Mucosa of descending colon (tissue), 3 donors: ENCODE measurements around the gene PODXL. TPM values are rescaled to one million over a fixed set of nuclear protein-coding genes. Genes with fewer than 3 reads are reported as not detected.
A peak's percentile ranks its signal among the peaks of the same experiment; 100 is the strongest.

Experiments
- ATAC-seq: fragments of 200-7000 bp; cut with Tn5 transposase; one replicate; pipeline ENCODE4 v1.9.1; 2020; ENCODE audit warnings: mild to moderate bottlenecking, moderate library complexity
- DNase-seq, 3 donors: peaks; one replicate each; pipeline ENCODE4 v3.0.0-alpha.2; 2020
- H3K36me3 ChIP-seq: fragments of 200-600 bp; one replicate; pipeline ENCODE4 v1.8.0; 2021; ENCODE audit warnings: low read depth, mild to moderate bottlenecking
- H3K4me1 ChIP-seq: fragments of 200-600 bp; one replicate; pipeline ENCODE4 v1.8.0; 2021; ENCODE audit warnings: low read depth, mild to moderate bottlenecking
- H3K4me3 ChIP-seq: fragments of 200-600 bp; one replicate; pipeline ENCODE4 v1.8.0; 2021; ENCODE audit warnings: mild to moderate bottlenecking
- H3K9me3 ChIP-seq: fragments of 200-600 bp; one replicate; pipeline ENCODE4 v1.8.0; 2021; ENCODE audit warnings: mild to moderate bottlenecking
- intact Hi-C, 2 donors: fragments of 100-400 bp; cut with DNase I in 1 of 2; cut with micrococcal nuclease in 1 of 2; formaldehyde crosslinking; loops; one replicate each; pipeline versions ENCODE4 v1.11.0 to v1.11.1; 2022; cut with DNase I, micrococcal nuclease
- total RNA-seq, 3 donors: library from RNA; stranded (reverse); fragmentation: NEBNext Ultra II Directional in 2 of 3; extraction: Animal tissue kit (Norgen Biotek cat#: 25700) in 2 of 3; gene quantifications; one replicate each; pipeline versions ENCODE4 v1.2.1 to v1.2.4, GENCODE V29; 2021 to 2023
- TF ChIP-seq, protein P1 (sequence below): fragments of 200-600 bp; IDR thresholded peaks from one replicate; pipeline ENCODE4 v1.8.0; 2022; ENCODE audit warnings: antibody characterized with exemption, mild to moderate bottlenecking
- donor health status: DM: no; HTN: no; CAD: no; lungs with moderate emphysema.
- donor health status: DM: no; HTN: no; CAD: no.
- donor health status: DM: no; HTN: yes; CAD: no.

Gene PODXL
- total RNA-seq, 3 donors from 2014 or later, result 11.8 to 25.6 (median 12.8) TPM

DNA sequence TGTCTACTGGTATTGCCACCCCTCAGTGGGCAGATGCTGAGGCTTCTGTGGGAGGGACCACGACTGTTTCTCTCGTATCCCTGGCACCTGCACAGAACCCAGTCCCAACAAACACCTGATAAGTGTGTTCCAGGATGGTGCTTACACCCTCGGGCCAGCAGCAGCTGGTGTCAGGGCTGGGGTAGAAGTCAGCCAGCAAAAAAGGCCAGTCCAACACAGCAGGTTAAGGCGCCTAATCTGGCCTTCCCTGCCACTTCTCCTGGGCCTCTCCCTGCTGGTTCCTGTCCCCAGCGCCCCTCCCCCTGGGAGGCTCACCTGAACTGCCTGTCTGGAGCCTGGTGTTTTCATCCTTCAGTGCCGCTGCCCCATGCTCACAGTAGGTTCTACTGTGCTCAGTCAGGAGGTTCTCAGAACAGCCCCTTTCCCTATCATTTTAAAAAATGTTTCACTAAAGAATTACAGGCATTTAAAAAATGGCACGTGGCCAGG, 20.0 kb downstream of the PODXL start:
- Histone ChIP-seq H3K4me3 (no peak overlapping the region), H3K4me1 (no peaks in the 10 kb centered on the region), H3K36me3 (no peaks in the 10 kb centered on the region), H3K9me3 (no peaks in the 10 kb centered on the region)
- ATAC-seq (no peak), DNase-seq (peak in 1 of 3 donors; percentile 24)
- intact Hi-C loops, result no loop called here
- TF ChIP-seq, protein P1, sequence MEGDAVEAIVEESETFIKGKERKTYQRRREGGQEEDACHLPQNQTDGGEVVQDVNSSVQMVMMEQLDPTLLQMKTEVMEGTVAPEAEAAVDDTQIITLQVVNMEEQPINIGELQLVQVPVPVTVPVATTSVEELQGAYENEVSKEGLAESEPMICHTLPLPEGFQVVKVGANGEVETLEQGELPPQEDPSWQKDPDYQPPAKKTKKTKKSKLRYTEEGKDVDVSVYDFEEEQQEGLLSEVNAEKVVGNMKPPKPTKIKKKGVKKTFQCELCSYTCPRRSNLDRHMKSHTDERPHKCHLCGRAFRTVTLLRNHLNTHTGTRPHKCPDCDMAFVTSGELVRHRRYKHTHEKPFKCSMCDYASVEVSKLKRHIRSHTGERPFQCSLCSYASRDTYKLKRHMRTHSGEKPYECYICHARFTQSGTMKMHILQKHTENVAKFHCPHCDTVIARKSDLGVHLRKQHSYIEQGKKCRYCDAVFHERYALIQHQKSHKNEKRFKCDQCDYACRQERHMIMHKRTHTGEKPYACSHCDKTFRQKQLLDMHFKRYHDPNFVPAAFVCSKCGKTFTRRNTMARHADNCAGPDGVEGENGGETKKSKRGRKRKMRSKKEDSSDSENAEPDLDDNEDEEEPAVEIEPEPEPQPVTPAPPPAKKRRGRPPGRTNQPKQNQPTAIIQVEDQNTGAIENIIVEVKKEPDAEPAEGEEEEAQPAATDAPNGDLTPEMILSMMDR, result no peak

GRCh38 chr7:131533566-131534561, 22.6 kb downstream of the PODXL start:
- ATAC-seq (no peak), DNase-seq (peak in 2 of 3 donors; percentile 8 to 40)
- intact Hi-C loops, result no loop called here
- no peak overlapping the region for H3K4me3 ChIP-seq
- no peaks in the 10 kb centered on the region for H3K36me3 ChIP-seq
- H3K4me1 ChIP-seq, result no peaks in the 10 kb centered on the region
- no peaks in the 10 kb centered on the region for H3K9me3 ChIP-seq
- TF ChIP-seq, protein P1, result no peak

DNA sequence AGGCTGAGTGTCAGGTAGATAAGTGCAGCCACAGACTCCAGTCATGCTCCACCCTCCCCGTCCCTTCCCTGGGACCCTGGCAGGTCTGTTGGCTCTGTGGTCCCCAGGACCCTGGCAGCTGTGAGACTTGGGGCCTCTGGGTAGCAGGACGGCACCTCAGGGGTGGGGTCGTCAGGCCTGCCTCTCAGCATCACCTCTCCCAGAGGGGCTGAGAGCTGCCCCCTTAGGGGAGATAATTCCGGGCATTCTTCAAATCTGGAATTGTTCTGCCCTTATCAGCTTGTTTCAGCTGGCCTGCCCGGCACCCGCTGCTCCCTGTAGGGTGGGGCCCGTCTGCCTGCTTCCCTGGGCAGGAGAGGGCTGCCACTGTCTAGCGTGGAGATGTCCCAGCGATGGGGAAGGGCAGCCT, 23.3 kb downstream of the PODXL start:
- peak; percentile 16 for ATAC-seq
- Histone ChIP-seq H3K36me3 (no peaks in the 10 kb centered on the region), H3K4me1 (no peaks in the 10 kb centered on the region), H3K4me3 (no peak overlapping the region), H3K9me3 (no peaks in the 10 kb centered on the region)
- peak in 2 of 3 donors; percentile 19 to 33 for DNase-seq
- TF ChIP-seq, protein P1, result no peak
- intact Hi-C loops, result no loop called here

DNA sequence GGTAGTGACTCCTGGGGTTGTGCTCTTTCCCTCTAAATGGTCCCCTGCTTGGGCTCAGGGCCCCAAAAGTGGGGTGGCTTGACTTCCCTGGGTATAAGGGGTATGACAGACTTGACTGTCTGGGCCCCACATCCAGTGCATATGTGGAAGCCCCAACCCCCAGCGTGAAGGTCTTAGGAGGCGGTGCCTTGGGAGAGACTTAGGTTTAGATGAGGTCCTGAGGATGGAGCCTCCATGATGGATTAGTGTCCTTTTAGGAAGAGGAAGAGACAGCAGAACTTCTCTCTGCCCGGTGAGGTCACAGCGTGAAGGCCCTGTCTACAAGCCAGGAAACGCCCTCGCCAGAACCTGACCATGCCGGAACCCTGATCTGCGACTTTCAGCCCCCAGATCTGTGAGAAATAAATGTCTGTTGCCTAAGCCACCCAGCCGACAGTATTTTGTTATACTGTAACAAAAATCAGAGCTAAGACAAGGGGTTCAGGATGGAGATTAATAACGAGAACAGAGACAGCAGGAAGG, 23.8 kb downstream of the PODXL start:
- ATAC-seq, result no peak
- no peaks in the 10 kb centered on the region for H3K9me3 ChIP-seq
- intact Hi-C loops, result no loop called here
- no peaks in the 10 kb centered on the region for H3K36me3 ChIP-seq
- no peaks in the 10 kb centered on the region for H3K4me1 ChIP-seq
- peak in 2 of 3 donors; percentile 9 to 18 for DNase-seq
- TF ChIP-seq, protein P1, result no peak
- no peak overlapping the region for H3K4me3 ChIP-seq

DNA sequence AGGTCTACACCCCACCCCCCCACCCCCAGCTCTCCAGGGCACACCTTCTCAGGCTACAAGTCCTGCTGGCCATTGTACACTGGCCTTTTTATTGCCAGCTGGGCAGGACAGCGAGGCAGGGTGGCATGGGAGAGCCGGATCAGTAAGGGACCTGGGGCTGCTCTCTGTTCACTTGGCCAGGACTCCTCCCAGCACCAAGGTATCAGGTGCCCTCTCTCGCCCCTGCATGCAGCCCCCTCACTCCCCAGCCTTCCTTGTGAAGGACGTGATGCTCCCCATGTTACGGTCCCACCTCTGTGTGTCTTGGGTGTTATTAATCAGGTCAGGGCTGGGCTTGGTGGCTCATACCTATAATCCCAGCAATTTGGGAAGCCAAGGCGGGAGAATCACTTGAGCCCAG, 26.3 kb downstream of the PODXL start:
- H3K4me1 ChIP-seq, result no peaks in the 10 kb centered on the region
- no peak overlapping the region for H3K4me3 ChIP-seq
- intact Hi-C loops, result no loop called here
- ATAC-seq (no peak), DNase-seq (peak in 2 of 3 donors; percentile 10 to 21)
- TF ChIP-seq, protein P1, result no peak
- H3K9me3 ChIP-seq, result no peaks in the 10 kb centered on the region
- no peaks in the 10 kb centered on the region for H3K36me3 ChIP-seq
